RWPE1 (cell line): ENCODE data around the gene AGXT2.

Source experiments
- CTCF ChIA-PET: fragments of 350-600 bp; sonication (Branson Sonifier 250); formaldehyde crosslinking; extraction: SDS; loops from one replicate; lab custom pipeline; 2021; lab: Yijun Ruan, JAX
- POLR2A ChIA-PET: fragments of 400-600 bp; formaldehyde crosslinking; extraction: SDS; loops from one replicate; lab custom pipeline; 2020; ENCODE audit warnings: antibody characterized with exemption; ENCODE audit not compliant: low non-redundant PET; lab: Yijun Ruan, JAX
- DNase-seq: peaks from one replicate; pipeline ENCODE4 v3.0.0; 2012; ENCODE audit warnings: low spot score
- H3K27ac ChIP-seq: fragments of 450-650 bp; 2 replicates; pipeline ENCODE4 v1.5.1; 2017
- TF ChIP-seq, protein P1 (sequence below): fragments of 450-650 bp; conservative IDR thresholded peaks from 2 replicates; pipeline ENCODE4 v1.5.1; 2017; ENCODE audit warnings: low read depth, mild to moderate bottlenecking

The AGXT2 gene

DNA sequence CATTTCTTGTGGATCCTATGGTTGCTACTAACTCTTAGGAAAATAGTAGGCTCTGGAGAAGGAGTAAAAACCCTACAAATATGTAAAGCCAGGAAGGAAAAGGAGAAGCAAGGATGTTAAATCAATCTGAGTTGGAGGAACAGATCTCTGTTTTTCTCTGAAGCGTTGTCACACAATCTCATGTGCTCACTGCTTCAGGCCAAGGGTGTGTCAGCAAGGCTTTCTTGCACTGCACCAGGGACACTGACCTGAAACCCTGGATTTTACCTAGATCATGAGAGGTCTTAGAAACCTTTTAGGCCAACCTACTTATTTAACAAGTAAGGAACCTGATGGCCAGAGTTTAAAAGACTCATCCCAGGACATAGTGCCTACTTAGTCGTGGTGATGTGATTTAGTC lies 12.5 kb upstream of the AGXT2 start:
- TF ChIP-seq, protein P1, sequence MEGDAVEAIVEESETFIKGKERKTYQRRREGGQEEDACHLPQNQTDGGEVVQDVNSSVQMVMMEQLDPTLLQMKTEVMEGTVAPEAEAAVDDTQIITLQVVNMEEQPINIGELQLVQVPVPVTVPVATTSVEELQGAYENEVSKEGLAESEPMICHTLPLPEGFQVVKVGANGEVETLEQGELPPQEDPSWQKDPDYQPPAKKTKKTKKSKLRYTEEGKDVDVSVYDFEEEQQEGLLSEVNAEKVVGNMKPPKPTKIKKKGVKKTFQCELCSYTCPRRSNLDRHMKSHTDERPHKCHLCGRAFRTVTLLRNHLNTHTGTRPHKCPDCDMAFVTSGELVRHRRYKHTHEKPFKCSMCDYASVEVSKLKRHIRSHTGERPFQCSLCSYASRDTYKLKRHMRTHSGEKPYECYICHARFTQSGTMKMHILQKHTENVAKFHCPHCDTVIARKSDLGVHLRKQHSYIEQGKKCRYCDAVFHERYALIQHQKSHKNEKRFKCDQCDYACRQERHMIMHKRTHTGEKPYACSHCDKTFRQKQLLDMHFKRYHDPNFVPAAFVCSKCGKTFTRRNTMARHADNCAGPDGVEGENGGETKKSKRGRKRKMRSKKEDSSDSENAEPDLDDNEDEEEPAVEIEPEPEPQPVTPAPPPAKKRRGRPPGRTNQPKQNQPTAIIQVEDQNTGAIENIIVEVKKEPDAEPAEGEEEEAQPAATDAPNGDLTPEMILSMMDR, result no peak
- CTCF ChIA-PET, result no interaction called here
- POLR2A ChIA-PET, result no interaction called here
- no peak overlapping the region for H3K27ac ChIP-seq
- no peak for DNase-seq

DNA sequence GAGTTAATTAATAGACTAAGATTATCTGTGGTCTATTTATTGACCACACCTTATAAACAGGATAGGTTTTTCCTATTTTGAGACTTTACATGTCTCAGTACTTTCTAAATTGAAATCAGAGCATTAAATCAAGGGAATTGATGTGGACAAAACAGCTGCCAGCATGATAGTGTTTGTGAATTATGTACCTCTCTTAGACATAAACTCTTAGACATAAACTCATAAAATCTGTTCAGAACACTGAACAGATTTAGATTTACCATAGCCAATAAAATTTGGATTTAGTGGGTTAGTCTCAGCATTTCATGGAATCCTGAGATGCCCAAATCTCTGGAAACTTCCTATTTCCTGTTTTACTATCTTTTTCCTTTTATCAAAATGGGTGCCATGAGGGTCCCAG lies 11.5 kb upstream of the AGXT2 start:
- DNase-seq, result no peak
- TF ChIP-seq, protein P1, result no peak
- H3K27ac ChIP-seq, result no peak overlapping the region
- POLR2A ChIA-PET, result no interaction called here
- CTCF ChIA-PET, result interaction anchor here (0.5 kb wide), 1 partner anchor 890 kb away, joined by 6 read pairs; no protein-coding TSS in a partner anchor

DNA sequence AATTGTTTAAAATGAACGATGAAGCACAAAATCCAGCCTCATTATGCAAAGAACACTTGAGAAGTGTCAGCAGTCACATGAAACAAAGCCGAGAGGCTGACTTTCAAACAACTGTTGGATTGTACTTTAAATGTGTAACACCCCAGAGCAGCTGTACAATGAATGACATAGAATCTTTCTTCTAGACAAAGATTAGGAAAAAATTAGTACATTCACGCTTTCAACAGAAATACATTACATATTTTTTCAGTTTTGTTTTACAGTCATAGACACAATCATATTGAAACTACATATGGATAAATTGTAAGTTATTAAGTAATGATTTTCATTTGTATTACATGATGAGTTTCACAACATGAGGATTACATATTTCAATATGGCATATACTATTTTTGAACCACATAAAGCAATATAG lies 10.6 kb upstream of the AGXT2 start:
- TF ChIP-seq, protein P1, result no peak
- DNase-seq, result no peak
- POLR2A ChIA-PET, result no interaction called here
- CTCF ChIA-PET, result no interaction called here
- H3K27ac ChIP-seq, result no peak overlapping the region

DNA sequence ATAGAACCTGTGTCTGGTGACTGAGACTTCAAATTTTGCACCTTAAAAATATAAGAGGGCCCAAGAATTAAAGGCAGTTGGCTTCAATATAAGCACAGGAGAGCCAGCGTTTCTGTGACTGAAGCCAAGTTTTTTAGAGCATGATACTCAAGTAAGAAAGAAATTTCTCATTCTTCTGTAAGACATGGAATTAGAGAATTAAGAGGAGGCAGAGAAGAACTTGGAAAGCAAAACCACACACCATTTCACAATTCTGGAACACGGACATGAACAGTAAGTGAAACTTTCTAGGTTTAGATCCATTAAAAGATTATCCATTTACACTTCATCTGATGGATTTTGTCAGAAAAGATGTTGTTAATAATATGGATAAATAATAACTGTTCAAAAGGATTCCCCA lies 8.9 kb upstream of the AGXT2 start:
- DNase-seq, result no peak
- ChIA-PET CTCF (no interaction called here), POLR2A (no interaction called here)
- H3K27ac ChIP-seq, result no peak overlapping the region
- TF ChIP-seq, protein P1, result no peak

DNA sequence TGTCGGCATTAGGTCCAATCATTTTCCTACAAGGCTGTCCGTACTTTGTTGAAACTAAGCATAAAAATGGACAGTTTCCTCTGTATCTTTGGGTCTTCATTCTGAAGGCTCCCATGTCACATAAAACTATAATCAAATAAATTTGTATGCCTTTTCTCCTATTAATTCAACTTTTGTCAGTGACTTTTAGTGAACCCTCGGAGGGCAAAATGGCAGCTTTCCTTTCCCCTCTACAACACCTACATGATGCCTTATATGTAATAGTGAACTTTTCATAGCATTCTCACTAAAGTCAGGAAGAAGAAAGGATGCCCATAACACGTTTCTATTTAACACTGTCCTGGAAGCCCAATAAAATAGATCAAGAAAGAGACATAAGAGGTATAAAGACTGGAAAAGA lies 5.1 kb upstream of the AGXT2 start:
- H3K27ac ChIP-seq, result no peak overlapping the region
- no peak for DNase-seq
- POLR2A ChIA-PET, result no interaction called here
- TF ChIP-seq, protein P1, result no peak
- CTCF ChIA-PET, result no interaction called here

DNA sequence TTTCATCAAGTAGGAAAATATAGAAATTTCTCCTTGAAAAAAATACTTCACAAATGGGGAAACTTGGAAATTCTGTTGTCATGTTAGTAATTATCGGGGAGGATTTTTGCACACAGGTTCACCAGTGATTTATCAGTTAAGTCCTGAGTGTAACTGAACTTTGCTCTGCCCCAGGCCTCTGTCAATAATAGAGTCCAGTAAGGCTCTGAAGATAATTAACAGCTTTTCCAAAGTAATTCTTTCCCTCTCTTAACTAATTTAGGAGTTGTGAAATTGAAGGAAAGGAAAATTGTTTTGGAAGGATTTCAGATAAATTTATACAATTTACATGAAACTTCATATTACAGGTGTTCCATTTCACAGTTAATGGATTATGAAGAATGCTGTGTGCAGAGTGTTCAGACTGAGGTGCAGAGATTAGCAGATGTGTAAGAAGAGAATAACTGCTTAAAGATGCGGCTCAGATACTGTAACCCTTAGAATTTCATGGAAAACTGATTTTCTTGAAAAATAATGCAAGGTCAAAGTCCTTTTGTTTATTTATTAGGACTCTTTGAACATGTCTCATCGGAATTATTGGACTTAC lies 2.9 kb upstream of the AGXT2 start:
- TF ChIP-seq, protein P1, result no peak
- ChIA-PET POLR2A (no interaction called here), CTCF (no interaction called here)
- no peak overlapping the region for H3K27ac ChIP-seq
- no peak for DNase-seq
